Spleen (tissue), 7 donors: ENCODE data around the gene ENSA.

Source experiments
- POLR2A ChIP-seq, 3 donors: fragments of 450-650 bp; IDR thresholded peaks; one replicate each; pipeline ENCODE4 v1.5.1; 2017; ENCODE audit warnings: antibody characterized with exemption in 3 of 3, mild to moderate bottlenecking in 1 of 3
- TF ChIP-seq, protein P1 (sequence below), 11 experiments: fragments of 200-600 bp in 7 of 11; fragments of 450-650 bp in 4 of 11; sonication (generic) in 4 of 11; IDR thresholded peaks in 8 of 11; conservative IDR thresholded peaks in 3 of 11; 1 replicate in 7 of 11; 2 replicates in 4 of 11; pipeline versions ENCODE4 v1.4.0 to v1.8.0; 2016 to 2021; ENCODE audit warnings: antibody characterized with exemption in 11 of 11, inconsistent platforms in 4 of 11, mild to moderate bottlenecking in 1 of 11
- donor health status: DM: no; HTN: no; CAD: no; lungs with moderate emphysema.
- donor health status: DM: no; HTN: no; CAD: no.
- donor health status: DM: no; HTN: no; CAD: no.

DNA sequence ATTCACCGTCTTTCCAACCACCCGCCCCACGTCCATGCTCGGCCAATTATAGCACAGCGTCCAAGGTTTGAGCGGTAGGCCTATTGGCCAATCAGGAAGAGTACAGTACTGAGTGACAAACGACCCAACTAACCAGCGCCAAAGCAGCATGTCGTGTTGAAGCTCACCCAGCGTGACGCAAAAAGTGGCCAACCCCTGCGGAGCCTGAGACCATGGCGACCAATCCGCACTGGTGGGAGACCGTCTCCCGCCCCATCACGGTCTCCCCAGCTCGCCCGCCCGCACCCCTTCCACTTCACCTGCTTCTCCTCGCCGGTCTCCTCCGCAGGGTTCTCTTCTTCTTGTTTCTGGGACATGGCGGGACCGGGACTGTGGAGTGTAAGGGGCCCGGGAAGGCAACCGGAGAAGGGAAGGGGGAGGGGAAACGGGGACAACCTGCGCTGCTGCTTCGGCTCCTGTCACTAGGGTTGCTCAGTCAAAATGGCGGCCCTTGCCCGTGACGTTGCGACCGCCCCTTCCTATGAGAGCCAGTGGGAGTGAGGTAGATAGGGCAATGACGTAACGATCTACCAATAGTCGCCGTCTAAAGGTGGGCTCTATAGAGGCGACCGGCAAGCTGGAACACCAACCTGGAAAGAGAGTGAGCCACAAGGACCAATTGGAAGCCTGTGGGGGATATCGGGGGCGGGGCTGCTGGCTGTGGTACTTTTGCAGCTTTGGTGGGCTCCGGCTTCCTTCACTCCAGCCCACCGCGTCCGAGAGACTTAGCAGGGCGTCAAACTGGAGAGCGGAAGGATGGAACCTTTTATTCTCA is at the start of gene ENSA:
- TF ChIP-seq POLR2A (IDR thresholded peaks at IDR 0.05): peak in 2 of 3 donors; percentile 71 to 88
- TF ChIP-seq, protein P1, sequence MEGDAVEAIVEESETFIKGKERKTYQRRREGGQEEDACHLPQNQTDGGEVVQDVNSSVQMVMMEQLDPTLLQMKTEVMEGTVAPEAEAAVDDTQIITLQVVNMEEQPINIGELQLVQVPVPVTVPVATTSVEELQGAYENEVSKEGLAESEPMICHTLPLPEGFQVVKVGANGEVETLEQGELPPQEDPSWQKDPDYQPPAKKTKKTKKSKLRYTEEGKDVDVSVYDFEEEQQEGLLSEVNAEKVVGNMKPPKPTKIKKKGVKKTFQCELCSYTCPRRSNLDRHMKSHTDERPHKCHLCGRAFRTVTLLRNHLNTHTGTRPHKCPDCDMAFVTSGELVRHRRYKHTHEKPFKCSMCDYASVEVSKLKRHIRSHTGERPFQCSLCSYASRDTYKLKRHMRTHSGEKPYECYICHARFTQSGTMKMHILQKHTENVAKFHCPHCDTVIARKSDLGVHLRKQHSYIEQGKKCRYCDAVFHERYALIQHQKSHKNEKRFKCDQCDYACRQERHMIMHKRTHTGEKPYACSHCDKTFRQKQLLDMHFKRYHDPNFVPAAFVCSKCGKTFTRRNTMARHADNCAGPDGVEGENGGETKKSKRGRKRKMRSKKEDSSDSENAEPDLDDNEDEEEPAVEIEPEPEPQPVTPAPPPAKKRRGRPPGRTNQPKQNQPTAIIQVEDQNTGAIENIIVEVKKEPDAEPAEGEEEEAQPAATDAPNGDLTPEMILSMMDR (IDR thresholded peaks at IDR 0.05 in 8 of 11, conservative IDR thresholded peaks at IDR 0.05 in 3 of 11): peak in 2 of 11 experiments; percentile 25 to 30
